T-helper 1 cell treated with Interleukin-12 subunit alpha and Interleukin-12 subunit beta and Interleukin-4 antibody, amounts not matched to agents 30 ng/mL and 1 ng/mL, for 36 hours (primary cell): ENCODE data around the gene OSGEPL1. TPM values are rescaled to one million over a fixed set of nuclear protein-coding genes. Genes with fewer than 3 reads are reported as not detected.
"Not testable (repeated sequence)": the region's sequence is repeated elsewhere in the genome, so short reads cannot be mapped to it uniquely, and the experiment has no call there.

Experiments used
- intact Hi-C: fragments of 100-400 bp; cut with micrococcal nuclease; formaldehyde crosslinking; loops from one replicate; pipeline ENCODE4 v1.15.1; 2024
- total RNA-seq: library from RNA; stranded (reverse); gene quantifications from 2 replicates; pipeline ENCODE4 v1.2.3, GENCODE V29; 2022

OSGEPL1 gene
- total RNA-seq, 1 donor from 2014 or later, result 8.3 TPM

DNA sequence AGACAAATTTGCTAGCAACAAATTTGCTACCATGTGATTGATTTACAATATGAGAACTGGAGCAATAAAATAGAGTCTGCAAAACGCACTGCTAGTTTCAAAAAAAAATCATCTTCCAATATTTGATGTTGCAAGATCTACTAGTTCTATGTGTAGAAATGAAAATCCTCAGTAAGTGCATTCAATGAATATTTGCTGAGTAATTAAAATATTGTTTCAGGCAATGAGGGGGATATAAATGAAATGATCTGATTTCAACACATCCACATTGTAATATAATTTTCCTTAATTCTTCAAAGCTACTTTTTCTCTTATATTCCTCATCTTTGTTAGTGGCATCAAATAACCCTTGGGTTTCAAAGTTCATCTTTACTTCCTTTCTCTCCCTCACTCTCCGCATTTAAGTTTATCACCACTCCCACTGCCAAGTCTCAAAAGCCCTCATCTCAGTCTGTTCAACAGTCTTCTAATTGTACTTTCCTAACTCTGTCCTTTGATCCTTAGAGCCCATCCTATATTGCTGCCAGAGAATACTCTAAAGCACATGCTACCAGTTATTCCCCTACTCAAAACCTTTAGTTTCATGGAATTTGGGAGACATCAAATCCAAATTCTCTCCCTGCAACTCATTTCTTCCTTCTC, 6.2 kb downstream of the OSGEPL1 start:
- intact Hi-C loops, result no loop called here

GRCh38 chr2:189751080-189751658, 11.4 kb downstream of the OSGEPL1 start:
- intact Hi-C loops, result loop anchor here (1.0 kb wide), 6 partner anchors 11 to 621 kb away; partner anchors contain the start of genes ASNSD1, ORMDL1, OSGEPL1 and PMS1

DNA sequence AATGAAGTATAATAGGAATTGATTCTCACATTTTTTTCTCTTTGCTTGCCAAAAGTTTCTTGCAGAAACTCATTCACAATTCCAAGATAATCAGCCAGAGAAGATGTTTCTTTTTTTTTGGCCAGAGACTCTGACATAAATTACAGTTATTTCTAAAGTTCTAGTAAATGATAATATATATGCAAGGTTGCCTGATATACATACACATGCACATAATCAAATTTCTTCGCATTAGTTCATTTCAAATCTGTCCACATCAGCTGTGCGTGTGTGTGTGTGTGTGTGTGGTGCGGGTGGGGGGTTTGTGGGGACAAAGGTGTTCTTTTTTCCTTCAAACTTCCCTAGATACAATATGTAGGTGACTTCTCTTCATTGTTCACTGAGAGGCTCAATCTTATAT, 33.2 kb downstream of the OSGEPL1 start:
- intact Hi-C loops, result no loop called here

GRCh38 chr2:189726849-189727248, 35.7 kb downstream of the OSGEPL1 start:
- intact Hi-C loops, result no loop called here

DNA sequence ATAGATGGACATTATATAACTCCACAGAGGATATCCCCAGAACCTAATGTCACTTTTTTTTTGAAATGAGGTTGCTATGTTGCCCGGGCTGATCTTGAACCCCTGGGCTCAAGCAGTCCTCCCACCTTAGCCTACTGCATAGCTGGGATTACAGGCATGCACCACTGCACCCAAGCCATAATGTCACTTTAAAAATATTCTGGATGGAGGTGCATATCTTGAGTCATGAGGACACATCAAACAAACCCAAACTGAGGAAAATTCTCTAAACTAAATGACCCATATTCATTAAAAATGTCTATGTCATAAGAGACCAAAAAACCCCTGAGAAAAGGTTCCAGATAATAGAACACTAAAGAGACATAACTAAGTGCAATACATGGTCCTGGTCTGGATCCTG, 36.3 kb downstream of the OSGEPL1 start:
- intact Hi-C loops, result no loop called here

DNA sequence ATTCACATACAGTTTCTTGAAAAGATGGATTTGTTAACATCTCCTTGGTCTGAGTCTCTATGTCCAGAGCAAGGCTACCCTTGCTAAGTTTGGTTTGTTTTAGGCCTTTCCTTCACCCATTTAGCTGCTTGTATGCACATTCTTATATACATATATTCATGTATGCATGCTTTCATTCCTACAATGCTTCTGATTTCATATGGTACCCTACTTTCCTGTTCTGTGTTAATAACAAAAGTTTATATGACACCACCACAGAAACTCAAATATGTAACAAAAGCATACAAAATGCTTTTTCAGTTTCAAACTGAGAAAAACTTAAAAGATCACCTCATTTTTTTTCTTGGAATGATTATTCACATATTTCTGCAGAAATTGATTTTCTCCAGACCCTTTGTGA, 39.4 kb downstream of the OSGEPL1 start:
- intact Hi-C loops, result no loop called here

GRCh38 chr2:189719571-189719970, 43.0 kb downstream of the OSGEPL1 start:
- intact Hi-C loops, result no loop called here

GRCh38 chr2:189717593-189717992, 45.0 kb downstream of the OSGEPL1 start:
- intact Hi-C loops, result not testable (repeated sequence)

DNA sequence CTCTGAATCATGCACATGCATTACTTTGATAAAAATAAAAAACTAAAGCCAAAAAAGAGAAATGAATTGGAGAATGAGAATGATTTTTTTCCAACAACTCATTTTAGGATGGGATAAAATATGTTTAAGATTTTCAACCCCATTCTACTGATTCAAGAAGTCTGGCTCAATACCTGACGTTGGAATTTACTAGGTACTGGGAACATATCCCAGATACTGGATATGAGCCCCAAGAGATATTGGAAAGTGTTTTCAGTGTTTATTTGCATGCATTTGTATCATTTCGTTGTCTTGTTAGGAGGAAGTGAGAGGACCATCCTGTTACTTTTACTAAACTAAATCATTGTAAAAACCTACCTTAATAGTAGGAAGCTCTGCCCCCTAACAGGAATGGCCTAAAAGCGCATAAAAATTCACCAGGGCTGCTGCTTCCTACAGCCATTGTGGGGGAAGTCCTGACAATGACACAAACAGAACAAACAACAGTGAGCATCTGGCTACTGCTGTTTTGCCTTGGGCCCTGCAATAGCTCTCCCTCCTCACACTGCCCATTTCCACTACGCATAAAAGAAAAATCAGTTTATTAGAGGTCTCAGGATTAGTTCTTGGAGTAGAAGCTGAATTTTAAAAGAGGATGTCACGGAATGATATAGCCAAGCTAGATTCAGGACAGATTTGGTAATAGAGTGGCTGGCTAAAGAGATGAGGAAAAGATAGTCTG, 52.9 kb downstream of the OSGEPL1 start:
- intact Hi-C loops, result no loop called here

GRCh38 chr2:189702071-189702470, 60.5 kb downstream of the OSGEPL1 start:
- intact Hi-C loops, result no loop called here

- intact Hi-C loops, result no loop called here
Measured at GRCh38 chr2:189700681-189701080, 61.9 kb downstream of the OSGEPL1 start.

DNA sequence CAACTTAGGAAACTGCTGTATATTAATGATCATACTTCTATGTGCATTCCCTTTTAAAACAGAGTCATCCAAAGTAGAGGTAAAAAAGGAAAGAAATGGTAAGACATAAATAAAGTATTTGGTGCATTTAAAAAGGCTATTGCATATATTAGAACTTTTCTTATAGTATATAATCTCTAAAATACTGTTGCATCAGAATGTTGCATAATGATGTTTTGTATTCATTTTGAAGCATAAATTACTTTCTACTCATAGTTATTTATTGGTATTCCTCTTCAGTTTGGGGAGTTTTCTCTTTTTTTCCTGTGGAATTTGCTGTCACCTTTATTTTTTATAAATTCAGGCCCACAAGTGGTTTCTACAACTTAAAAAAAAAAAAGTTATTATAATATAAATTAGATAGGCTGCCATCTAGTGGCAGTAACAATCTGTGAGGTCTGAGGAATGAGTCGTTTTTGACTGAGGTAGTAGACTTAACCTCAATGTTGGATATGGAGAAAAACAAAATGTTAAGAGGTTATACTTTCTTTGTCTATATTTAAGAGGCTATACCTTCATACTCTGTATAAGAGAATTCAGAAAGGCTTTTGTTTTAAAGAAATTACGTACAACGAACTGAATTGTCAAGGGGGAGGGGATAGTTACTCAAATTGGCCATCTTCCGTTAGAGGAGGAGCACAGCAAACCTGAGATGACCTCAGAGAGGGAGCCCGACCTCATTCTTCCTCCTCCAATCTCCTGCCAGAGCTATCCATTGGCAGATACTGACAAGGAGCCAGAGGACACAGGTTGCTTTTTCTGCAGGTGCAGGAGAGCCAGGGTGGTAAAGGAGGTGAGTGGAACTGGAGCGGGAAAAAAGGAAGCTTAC, 64.3 kb downstream of the OSGEPL1 start:
- intact Hi-C loops, result loop anchor here (1.0 to 10.0 kb wide), 5 partner anchors 24 to 1173 kb away; partner anchors contain the start of genes ANKAR, ASNSD1, OSGEPL1 and WDR75

Other genes with a start within 250 kb of the OSGEPL1 start
- 2.8 TPM in 2 replicates for gene SLC40A1, start 182.0 kb downstream of the OSGEPL1 start, total RNA-seq
- gene ASNSD1, start 101.3 kb downstream of the OSGEPL1 start, total RNA-seq, result 38.5 and 39.8 TPM in 2 replicates
- gene ANKAR, start 88.1 kb downstream of the OSGEPL1 start, total RNA-seq, result 3.2 and 5.2 TPM in 2 replicates
- 75.6 and 80.6 TPM in 2 replicates for gene ORMDL1, start 21.5 kb upstream of the OSGEPL1 start, total RNA-seq
- 34.5 and 35.7 TPM in 2 replicates for gene PMS1, start 21.7 kb upstream of the OSGEPL1 start, total RNA-seq